HT-29 (cell line): ENCODE results near the gene LRRC8D. TPM values are rescaled to one million over a fixed set of nuclear protein-coding genes. Genes with fewer than 3 reads are reported as not detected.

ENCODE experiments used
- DNase-seq: peaks from one replicate; pipeline ENCODE4 v3.0.0-alpha.2; 2015; ENCODE audit warnings: low spot score
- total RNA-seq: library from RNA; depleted of rRNA; stranded (reverse); fragments of >200 nt; shearing (Covaris generic); gene quantifications from 2 replicates; pipeline ENCODE4 v1.2.3, GENCODE V29; 2014

LRRC8D gene
- total RNA-seq, 1 experiment from 2014 or later = 16.7 TPM

DNA sequence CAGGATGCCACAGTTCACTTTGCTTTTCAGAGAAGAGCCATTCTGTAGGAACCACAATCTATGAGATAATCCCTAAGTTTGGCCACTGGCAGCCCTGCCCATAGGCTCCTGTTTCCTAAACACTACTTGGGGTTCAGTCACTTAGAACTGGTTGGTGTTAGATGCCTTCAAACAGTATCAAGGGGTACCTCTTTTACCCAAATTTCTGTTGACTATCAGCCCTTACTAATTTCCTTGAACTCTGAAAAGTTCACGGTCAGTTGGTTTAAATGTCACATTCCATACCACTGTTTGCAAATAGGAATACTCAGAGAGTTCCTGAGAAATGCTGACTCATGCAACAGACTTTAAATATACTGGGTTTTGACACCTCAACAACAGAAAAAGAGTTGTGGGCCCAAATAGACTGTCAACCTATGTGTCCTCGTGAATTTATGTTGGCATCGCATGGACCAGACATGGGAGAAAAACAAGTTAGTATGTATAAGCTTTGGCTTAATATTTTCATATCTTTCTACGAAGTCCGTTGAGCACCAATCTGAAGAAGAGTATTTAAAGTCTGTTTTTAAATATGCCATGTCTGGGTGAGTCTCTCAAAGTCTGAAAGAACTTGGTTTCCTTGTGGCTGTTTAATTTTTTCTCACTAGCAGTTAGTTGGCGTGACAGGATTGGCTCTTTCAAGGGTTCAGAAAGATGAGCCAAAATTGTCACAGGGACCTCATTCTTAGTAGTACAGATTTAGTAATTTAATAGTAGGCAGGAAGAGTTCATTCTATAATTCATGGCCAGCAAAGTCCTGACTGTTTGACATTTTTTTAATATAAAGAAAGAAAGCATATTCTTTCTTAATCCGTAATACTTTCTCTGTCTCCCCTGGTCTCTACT lies 117.6 kb downstream of the LRRC8D start:
- no peak for DNase-seq

GRCh38 chr1:89939059-89939570 lies 118.3 kb downstream of the LRRC8D start:
- DNase-seq = no peak

GRCh38 chr1:89939693-89940438 lies 119.0 kb downstream of the LRRC8D start:
- no peak for DNase-seq

DNA sequence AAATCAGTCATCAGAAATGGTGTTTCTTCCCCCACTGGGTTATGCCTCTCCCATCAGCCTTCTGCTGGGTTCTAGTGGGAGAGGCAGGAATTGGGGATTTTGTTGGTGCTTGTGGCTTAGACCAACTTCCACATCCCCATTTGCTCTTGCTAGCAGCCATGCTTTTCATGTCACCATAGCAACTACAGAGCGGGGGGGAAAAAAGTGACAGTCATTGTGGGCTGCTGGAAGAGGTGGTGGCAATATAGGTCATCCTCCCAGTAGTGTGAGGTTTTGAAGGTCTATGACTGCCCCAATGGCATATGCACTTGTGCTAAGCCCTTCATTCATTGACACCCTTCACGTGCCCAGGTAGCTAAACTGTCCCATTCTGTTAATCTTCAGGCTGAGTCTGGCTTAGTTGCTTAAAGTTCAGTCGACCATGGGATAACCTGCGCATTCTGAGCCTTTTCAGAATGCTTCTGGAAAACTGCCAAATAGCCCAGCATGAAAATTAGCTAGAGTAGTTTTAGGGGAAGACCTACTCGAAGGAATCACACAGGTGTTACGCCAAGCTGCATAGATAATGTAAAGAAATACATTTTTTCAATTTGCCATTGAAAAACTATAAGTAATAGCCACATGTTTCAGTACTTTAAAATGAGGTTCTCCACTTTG lies 120.4 kb downstream of the LRRC8D start:
- no peak for DNase-seq

DNA sequence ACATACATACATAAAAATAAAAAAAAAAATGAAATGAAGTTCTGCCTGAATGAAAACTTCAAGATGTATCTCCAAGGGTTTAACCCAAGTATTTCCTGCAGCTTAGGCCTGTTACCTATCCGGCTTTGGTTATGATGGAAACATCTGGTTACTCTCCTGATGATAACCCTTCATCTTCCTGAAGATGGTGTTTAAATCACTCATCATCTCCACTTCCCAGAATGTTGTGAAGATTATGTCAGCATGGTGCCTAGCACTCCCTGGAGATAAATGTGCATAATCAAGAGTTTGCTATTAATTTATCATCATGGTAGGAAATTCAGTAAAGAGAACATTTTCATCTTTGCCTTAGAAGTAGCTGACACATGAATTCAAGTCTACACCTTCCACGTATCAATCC lies 121.2 kb downstream of the LRRC8D start:
- no peak for DNase-seq

GRCh38 chr1:89942825-89943658 lies 122.2 kb downstream of the LRRC8D start:
- DNase-seq = no peak

DNA sequence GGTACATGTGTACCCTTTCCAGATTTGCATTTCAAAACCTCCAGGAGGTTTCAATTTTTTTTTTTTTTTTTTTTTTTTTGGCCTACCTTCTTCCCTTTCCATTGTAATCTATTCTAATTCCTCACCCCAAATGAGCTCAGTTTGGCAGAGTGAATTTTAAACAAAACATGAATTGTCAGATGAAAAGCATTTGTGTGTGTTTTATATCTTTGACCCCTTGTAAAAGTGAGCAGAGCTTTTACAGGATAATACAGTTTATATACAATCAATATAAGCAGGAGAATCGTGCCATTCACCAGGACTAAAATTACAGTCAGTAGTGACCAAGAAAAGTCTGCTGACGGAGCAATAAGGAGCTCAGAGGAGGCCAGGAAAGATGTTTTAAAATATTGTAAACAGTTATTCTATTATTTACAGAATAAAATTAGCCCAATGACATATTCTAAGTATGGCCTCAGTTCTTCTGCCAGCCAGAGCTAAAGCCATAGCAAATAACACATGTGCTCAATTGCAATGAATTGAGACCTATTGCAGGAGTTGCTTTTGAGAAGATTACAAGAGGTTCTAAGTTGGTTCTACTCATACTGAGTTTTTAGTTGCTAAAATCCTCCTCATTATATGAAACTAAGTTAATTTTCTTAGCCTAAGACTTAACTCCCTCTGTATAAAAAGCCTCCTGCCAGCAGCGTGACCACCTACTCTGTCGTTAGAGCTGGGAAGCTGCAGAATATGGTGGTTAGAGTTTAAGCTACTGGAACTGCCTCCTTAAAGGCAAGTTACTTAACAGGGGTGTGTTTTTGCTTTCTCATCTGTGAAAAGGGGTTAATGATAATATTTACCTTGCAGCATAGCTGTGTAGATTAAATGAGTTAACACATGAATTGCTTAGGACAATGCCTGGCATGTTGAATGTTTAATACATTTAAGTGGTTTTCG lies 123.3 kb downstream of the LRRC8D start:
- DNase-seq = no peak

DNA sequence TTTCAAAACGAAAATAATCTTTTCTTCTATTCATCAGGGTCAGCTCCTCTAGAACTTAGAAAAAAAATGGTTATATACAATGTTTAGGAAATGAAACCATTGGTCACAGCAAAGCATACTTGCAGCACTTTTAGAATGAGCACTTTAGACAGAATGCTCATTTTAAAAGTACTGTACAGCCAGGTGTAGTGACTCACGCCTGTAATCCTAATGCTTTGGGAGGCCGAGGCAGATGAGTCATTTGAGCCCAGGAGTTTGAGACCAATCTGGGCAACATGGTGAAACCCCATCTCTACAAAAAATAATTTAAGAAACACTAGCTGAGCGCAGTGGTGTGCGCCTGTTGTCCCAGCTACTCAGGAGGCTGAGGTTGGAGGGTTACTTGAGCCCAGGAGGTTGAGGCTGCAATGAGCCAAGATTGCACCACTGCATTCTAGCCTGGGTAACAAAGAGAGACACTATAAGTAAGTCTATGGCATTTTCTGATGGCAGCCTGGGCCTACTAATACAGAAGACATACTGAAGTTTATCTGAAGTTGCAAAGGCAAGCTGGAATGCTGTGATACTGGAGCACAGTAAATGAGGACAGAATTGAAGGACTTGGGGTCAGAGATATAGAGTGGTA lies 125.1 kb downstream of the LRRC8D start:
- DNase-seq = no peak

GRCh38 chr1:89946532-89946931 lies 125.7 kb downstream of the LRRC8D start:
- no peak for DNase-seq

GRCh38 chr1:89948722-89949345 lies 128.0 kb downstream of the LRRC8D start:
- no peak for DNase-seq

GRCh38 chr1:89949991-89950624 lies 129.3 kb downstream of the LRRC8D start:
- no peak for DNase-seq

DNA sequence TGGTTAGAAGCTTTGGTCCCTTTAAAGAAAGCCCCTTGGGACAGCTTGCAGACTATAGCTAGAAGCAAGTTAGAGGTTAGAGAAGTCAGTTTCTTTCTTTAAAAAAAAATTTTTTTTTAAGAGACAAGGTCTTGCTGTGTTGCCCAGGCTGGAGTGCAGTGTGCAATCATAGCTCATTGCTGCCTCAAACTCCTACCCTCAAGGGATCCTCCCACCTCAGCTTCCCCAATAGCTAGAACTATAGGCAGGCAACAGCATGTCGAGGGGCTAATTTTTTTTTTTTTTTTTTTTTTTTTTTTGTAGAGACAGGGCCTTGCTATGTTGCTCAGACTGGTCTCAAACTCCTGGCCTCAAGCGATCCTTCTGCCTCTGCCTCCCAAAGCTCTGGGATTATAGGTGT lies 129.9 kb downstream of the LRRC8D start:
- no peak for DNase-seq

- no peak for DNase-seq
These were observed 131.2 kb downstream of the LRRC8D start for GRCh38 chr1:89951766-89952604.

GRCh38 chr1:89952605-89953130 lies 131.8 kb downstream of the LRRC8D start:
- no peak for DNase-seq

DNA sequence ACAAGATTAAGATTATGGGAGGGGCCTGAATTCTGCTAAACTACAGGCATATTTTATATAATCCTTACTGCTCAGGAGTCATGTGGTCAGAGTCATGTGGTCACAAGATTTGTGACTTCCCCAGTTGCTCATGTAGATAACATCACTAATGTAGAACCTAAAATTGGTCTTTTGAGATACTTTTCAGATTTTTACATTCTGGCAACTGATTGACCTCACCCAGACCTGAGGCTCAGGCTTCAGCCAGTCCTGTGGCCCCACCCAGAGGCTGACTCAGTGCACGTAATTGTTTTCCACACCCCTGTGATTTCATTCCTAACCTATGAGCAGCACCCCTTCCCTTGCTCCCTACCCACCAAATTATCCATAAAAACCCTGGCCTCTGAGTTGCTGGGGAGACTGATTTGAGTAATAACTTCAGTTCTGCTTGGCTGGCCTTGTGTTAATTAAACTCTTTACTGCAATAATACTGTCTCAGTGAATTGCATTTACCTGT lies 132.3 kb downstream of the LRRC8D start:
- peak; percentile 39 for DNase-seq

- DNase-seq = no peak
These were observed 133.1 kb downstream of the LRRC8D start for GRCh38 chr1:89953929-89954328.

DNA sequence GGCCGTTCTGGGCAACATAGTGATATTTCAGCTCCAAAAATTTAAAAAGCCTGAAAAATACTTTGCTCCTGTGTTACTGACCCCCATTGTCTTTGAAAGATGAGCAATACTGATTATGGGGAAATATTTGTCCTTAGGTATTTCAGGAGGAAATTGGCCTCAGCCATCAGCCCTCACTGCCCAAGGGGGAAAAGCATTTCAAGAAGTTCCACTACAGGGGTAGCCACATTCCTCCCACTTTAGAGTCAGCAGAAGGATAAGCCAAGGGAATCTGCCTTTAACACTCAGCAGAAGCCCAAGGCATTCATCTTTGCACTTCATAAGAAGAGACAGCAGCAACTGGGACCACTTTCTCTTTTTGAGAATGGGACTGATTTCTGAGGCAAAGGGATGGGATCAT lies 133.6 kb downstream of the LRRC8D start:
- no peak for DNase-seq
